AG10803 (cell line): ENCODE results near the gene SH3BP5.

Experiments
- DNase-seq: peaks from one replicate; pipeline ENCODE4 v3.0.0; 2010; ENCODE audit warnings: low read depth
- H3K4me3 ChIP-seq: 2 replicates; pipeline ENCODE4 v1.5.1; 2011; ENCODE audit warnings: mild to moderate bottlenecking, low read length, control low read depth
- CTCF ChIP-seq: conservative IDR thresholded peaks from 2 replicates; pipeline ENCODE4 v1.5.1; 2011; ENCODE audit warnings: mild to moderate bottlenecking, low read length, control low read depth, inconsistent platforms

Gene SH3BP5

GRCh38 chr3:15314276-15314675 is 18.1 kb downstream of the SH3BP5 start:
- no peak for TF ChIP-seq CTCF
- H3K4me3 ChIP-seq = no peak overlapping the region
- DNase-seq = no peak

GRCh38 chr3:15313461-15313860 is 18.9 kb downstream of the SH3BP5 start:
- H3K4me3 ChIP-seq = no peak overlapping the region
- TF ChIP-seq CTCF = no peak
- no peak for DNase-seq

- no peak overlapping the region for H3K4me3 ChIP-seq
- TF ChIP-seq CTCF = no peak
- DNase-seq = no peak
Observed at GRCh38 chr3:15312550-15312949, 19.8 kb downstream of the SH3BP5 start.

GRCh38 chr3:15310491-15311370 is 21.7 kb downstream of the SH3BP5 start:
- DNase-seq = peak; percentile 59
- TF ChIP-seq CTCF = no peak

GRCh38 chr3:15309662-15310335 is 22.6 kb downstream of the SH3BP5 start:
- no peak overlapping the region for H3K4me3 ChIP-seq
- no peak for DNase-seq
- TF ChIP-seq CTCF = no peak

More at GRCh38 chr3:15310491-15311370, 21.7 kb downstream of the SH3BP5 start:
- H3K4me3 ChIP-seq = no peak overlapping the region

- no peak overlapping the region for H3K4me3 ChIP-seq
- DNase-seq = no peak
- TF ChIP-seq CTCF = no peak
Observed at GRCh38 chr3:15307580-15307979, 24.8 kb downstream of the SH3BP5 start.

- TF ChIP-seq CTCF = no peak
- DNase-seq = no peak
- no peak overlapping the region for H3K4me3 ChIP-seq
Observed at GRCh38 chr3:15306979-15307359, 25.4 kb downstream of the SH3BP5 start.
